Measurements from ENCODE around the gene HSPA12A. TPM values are rescaled to one million over a fixed set of nuclear protein-coding genes. Genes with fewer than 3 reads are reported as not detected.

HSPA12A gene
- total RNA-seq, 6 donors from 2014 or later = 4.2 to 11.6 (median 6.1) TPM

DNA sequence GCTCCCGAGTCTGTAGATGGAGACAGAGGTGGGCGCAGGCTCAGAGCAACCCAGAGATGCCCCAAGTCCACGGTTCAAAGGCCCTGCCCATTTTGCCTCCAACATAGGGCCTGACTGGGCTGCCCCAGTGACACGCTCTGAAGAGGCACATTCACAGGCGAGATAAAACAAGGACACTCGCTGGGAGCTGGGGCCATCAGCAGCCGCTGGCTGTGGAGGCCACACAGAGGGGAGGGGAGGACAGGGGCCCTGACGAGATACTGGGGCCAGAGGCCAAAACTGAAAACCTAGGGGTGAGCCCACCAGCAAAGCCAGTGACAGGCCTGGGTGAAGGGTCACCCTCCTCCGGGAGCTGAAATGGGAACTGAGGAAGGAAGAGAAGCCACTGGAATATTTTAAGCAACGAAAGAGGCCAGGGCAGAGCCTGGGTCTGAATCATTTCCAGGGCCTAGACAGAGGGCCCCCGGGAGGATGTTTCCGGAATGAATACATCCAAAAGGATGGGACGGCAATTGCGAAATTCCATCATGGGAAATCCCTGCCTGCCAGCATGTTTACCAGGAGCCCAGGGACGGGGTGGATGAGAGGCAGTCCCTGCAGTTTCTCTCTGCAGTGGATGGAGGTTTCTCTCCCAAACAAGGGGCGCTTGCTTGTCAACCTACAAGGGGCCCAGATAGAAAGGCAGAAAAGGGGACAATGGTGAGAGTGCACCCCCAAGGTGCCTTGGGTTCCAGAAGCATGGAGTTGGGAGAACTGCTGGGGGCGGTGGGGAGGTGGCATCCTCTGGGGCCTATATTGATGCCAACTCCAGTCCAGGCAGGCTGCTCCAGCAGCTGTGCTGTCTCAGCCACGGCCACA lies 29.0 kb upstream of the HSPA12A start:
- no peak overlapping the region for H3K27ac ChIP-seq

GRCh38 chr10:116770281-116770680 lies 27.9 kb upstream of the HSPA12A start:
- Histone ChIP-seq H3K27ac (no peak overlapping the region), H3K4me1 (no peaks in the 10 kb centered on the region), H3K9me3 (no peaks in the 10 kb centered on the region), H3K36me3 (no peaks in the 10 kb centered on the region), H3K27me3 (no peaks in the 10 kb centered on the region), H3K4me3 (no peak overlapping the region)
- DNase-seq (no peak), ATAC-seq (ENCODE audit: low FRiP score in 2 of 2) (no peak)
- 79 to 93% methylated on average over 8 to 10 of the region's 10 CpGs for WGBS, 2 donors
- TF ChIP-seq POLR2AphosphoS5 (IDR thresholded peaks at IDR 0.05) = no peak
- no peak for TF ChIP-seq EP300 (IDR thresholded peaks at IDR 0.05)
- TF ChIP-seq POLR2A (IDR thresholded peaks at IDR 0.05) = no peak
- no peak for TF ChIP-seq CTCF (IDR thresholded peaks at IDR 0.05)

More for the DNA sequence above, 29.0 kb upstream of the HSPA12A start:
- peak in 1 of 2 donors; percentile 70 for ATAC-seq (ENCODE audit: low FRiP score in 2 of 2)
- TF ChIP-seq POLR2AphosphoS5 (IDR thresholded peaks at IDR 0.05) (no peak), EP300 (IDR thresholded peaks at IDR 0.05) (no peak), POLR2A (IDR thresholded peaks at IDR 0.05) (no peak), CTCF (IDR thresholded peaks at IDR 0.05) (no peak)
- H3K4me3 ChIP-seq = no peak overlapping the region
- no peak for DNase-seq
- H3K27me3 ChIP-seq = no peaks in the 10 kb centered on the region
- no peaks in the 10 kb centered on the region for H3K9me3 ChIP-seq
- no peaks in the 10 kb centered on the region for H3K4me1 ChIP-seq
- H3K36me3 ChIP-seq = no peaks in the 10 kb centered on the region
- WGBS, 2 donors = 54 to 67% methylated on average over 17 to 18 of the region's 18 CpGs

DNA sequence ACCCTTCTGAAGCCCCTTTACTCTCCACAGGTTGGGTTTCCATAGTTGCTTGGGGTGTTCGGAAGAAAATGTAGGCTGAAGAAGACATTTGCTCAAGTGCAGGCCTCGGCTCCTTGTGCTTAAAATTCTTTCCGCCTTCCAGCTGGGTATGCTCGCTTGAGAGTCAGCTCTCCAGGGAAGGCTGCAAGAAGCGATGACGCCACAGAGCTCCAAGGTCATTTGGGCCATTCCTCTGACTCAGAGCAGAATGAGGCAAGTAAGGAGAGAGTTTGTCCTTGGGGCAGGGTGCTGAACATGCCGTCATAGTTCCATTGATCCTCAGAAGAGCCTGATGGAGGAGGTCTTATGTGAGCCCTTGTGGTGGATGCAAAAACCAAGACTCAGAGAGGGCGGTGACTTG lies 27.4 kb upstream of the HSPA12A start:
- peak; percentile 13 to 37 for ATAC-seq (ENCODE audit: low FRiP score in 2 of 2)

DNA sequence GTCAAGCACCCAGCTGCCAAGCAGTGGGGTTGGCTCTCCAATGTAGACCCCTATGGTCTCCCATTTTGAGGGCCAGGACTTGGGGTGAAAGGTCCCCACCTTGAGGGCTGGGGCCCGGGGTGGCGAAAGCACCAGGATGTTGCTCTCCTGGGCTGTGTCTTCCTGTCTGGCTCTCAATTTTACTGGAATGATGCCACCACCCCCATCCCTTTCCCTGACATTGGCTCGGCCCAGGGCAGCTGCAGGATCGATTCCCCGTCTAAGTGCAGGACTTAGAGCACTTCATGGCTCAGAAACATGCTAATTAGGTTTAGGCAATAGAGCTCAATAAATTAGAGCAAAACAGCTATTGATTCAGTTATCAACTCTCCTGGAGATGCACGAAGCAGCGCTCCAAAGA lies 27.0 kb upstream of the HSPA12A start:
- H3K27ac ChIP-seq = no peak overlapping the region
- H3K4me3 ChIP-seq = no peak overlapping the region
- DNase-seq = no peak
- no peaks in the 10 kb centered on the region for H3K36me3 ChIP-seq
- ATAC-seq (ENCODE audit: low FRiP score in 2 of 2) = no peak
- H3K9me3 ChIP-seq = no peaks in the 10 kb centered on the region
- no peak for TF ChIP-seq CTCF (IDR thresholded peaks at IDR 0.05)
- TF ChIP-seq POLR2AphosphoS5 (IDR thresholded peaks at IDR 0.05) = no peak
- no peaks in the 10 kb centered on the region for H3K4me1 ChIP-seq
- 72 to 76% methylated on average over 5 to 7 of the region's 7 CpGs for WGBS, 2 donors
- H3K27me3 ChIP-seq = no peaks in the 10 kb centered on the region

More for the DNA sequence above, 27.4 kb upstream of the HSPA12A start:
- Histone ChIP-seq H3K27me3 (no peaks in the 10 kb centered on the region), H3K4me1 (no peaks in the 10 kb centered on the region), H3K9me3 (no peaks in the 10 kb centered on the region), H3K4me3 (no peak overlapping the region), H3K27ac (no peak overlapping the region), H3K36me3 (no peaks in the 10 kb centered on the region)
- DNase-seq = no peak
- TF ChIP-seq POLR2A (IDR thresholded peaks at IDR 0.05) (no peak), CTCF (IDR thresholded peaks at IDR 0.05) (no peak), POLR2AphosphoS5 (IDR thresholded peaks at IDR 0.05) (no peak), EP300 (IDR thresholded peaks at IDR 0.05) (no peak)
- WGBS, 2 donors = 90% methylated on average over 7 to 8 of the region's 8 CpGs

DNA sequence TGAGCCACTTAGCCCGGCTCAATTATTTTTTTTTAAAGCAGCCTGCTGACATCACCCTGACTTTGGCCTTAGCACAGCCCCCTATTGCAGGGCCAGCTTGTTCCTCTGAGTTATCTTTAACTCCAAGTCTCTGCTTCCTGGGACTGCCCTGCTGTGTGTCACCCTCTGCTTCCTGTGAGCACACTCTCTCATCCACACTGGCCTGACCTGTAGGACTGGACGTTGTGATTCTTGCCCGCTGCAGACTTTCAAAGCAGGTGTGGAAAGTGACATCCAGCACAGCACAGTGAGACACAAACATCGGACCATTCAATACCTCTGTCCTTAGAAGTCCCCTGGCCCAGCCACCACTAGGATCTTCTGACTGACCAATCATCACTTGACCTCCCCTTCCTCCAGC lies 26.4 kb upstream of the HSPA12A start:
- TF ChIP-seq POLR2AphosphoS5 (IDR thresholded peaks at IDR 0.05) (no peak), CTCF (IDR thresholded peaks at IDR 0.05) (no peak), POLR2A (IDR thresholded peaks at IDR 0.05) (no peak), EP300 (IDR thresholded peaks at IDR 0.05) (no peak)
- ATAC-seq (ENCODE audit: low FRiP score in 2 of 2) = no peak
- Histone ChIP-seq H3K27ac (no peak overlapping the region), H3K36me3 (no peaks in the 10 kb centered on the region), H3K9me3 (no peaks in the 10 kb centered on the region), H3K27me3 (no peaks in the 10 kb centered on the region), H3K4me3 (no peak overlapping the region), H3K4me1 (no peaks in the 10 kb centered on the region)
- DNase-seq = no peak
- 75 to 78% methylated on average over 4 of the region's 4 CpGs for WGBS, 2 donors

Data from upper lobe of left lung (tissue), 6 donors.